8988T (cell line): ENCODE data around the gene CASP8AP2.
"Not testable (repeated sequence)": the region's sequence is repeated elsewhere in the genome, so short reads cannot be mapped to it uniquely, and the experiment has no call there.

Experiments
- DNase-seq: peaks from one replicate; pipeline ENCODE4 v3.0.0; 2011

CASP8AP2 gene

GRCh38 chr6:89826029-89826528 lies 3.6 kb upstream of the CASP8AP2 start:
- no peak for DNase-seq

DNA sequence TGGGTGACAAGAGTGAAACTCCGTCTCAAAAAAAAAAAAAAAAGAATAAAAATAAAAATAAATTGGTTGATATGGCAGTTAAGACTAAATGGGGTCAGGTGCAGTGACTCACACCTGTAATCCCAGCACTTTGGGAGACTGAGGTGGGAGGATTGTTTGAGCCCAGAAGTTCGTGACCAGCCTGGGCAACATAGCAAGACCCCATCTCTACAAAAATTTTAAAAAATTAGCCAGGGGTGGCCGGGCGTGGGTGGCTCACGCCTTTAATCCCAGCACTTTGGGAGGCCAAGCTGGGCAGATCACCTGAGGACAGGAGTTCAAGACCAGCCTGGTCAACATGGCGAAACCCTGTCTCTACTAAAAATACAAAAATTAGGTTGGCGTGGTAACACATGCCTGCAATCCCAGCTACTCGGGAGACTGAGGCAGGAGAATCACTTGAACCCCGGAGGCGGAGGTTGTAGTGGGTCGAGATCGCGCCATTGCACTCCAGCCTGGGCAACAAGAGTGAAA lies 1.1 kb upstream of the CASP8AP2 start:
- DNase-seq = not testable (repeated sequence)

- DNase-seq = no peak
Measured at GRCh38 chr6:89828988-89829471, 650 bp upstream of the CASP8AP2 start.

- no peak for DNase-seq
Measured at GRCh38 chr6:89830170-89830809, 610 bp downstream of the CASP8AP2 start.

DNA sequence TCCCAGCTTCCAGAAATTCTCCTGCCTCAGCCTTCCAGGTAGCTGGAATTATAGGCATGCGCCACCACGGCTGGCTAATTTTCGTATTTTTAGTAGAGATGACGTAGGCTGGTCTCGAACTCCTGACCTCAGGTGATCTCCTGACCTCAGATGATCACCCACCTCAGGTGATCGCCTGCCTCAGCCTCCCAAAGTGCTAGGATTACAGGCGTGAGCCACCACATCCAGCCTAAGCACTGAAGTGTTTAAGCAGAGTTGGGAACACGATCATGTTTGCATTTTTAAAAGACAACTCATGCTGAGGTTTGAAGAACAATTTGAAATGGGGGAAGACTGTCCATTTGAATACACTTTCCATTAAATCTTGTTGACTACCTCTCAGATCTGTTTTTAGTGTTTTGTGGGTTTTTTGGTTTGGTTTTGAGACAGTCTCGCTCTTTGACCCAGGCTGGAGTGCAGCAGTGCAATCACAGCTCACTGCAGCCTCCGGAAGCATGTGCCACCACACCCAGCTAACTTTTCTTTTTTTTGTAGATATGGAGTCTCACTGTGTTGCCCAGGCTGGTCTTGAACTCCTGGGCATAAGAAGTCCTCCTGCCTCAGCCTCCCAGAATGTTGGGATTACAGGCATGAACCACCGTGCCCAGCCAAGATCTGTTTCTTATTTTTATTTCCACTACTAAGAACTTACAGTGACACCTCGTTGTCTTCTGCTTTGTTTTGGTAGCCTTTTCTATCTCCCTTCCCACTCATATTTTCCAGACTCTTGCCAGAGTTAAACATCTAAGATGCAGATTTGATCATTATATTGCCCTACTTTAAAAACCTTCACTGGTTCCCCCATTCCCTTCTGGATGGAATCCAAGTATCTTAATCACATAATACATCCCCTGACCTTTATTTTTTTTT lies 5.5 kb downstream of the CASP8AP2 start:
- no peak for DNase-seq

DNA sequence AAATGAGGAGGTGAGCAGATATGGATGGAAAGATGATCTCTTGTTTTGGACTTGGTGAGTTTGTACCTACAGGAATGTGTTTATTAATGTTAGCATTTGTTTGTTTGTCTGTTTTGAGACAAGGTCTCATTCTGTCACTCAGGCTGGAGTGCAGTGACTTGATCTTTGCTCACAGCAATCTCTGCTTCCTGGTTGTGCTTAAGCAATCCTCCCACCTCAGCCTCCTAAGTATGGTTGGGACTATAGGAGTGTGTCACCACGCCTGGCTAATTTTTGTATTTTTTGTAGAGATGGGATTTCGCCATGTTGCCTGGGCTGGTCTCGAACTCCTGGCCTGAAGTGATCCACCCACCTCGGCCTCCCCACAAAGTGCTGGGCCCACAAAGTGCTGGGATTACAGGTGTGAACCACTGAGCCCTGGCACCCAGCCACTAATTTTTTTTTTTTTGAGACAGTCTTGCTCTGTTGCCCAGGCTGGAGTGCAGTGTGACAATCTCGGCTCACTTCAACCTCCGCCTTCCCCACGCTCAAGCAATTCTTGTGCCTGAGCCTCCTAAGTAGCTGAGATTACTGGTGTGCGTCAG lies 7.1 kb downstream of the CASP8AP2 start:
- no peak for DNase-seq

DNA sequence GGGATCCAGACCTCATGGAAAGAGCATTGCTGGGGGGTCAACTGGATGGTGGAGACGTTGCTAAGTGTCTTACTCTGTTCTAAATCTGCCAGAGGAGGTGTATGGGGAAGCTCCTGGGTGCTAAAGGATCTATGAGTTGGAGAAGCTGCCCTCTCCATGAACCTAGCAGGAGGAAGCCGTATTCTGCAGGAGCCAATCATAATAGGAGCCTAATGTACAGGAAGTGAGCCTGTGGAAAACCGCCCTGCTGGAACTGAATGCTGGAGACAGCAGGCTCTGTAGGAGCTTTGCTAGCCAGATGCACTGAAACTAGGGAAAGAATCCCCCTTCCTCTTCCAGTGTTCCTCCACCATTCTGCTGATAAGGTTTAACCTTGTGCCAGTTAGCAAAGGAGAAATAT lies 10.9 kb downstream of the CASP8AP2 start:
- no peak for DNase-seq

DNA sequence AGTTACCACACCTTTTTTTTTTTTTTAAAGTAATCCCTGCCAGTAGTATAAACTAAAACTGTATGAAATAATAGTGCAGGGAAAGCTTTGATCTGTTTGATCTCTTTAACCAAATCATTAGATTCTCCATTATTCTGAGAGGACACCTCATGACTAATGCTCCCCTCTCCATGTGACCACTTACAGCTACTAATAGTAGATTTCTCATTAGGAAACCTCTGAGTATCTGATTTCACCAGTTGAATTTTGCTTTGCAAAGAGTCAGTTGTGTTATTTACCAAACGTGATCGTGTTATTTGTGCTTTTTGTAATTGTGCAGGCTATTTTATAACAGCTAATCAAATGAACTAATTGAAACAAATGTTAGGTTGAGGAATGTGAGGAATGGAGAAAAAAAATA lies 12.5 kb downstream of the CASP8AP2 start:
- DNase-seq = no peak

GRCh38 chr6:89843070-89843469 lies 13.4 kb downstream of the CASP8AP2 start:
- no peak for DNase-seq

DNA sequence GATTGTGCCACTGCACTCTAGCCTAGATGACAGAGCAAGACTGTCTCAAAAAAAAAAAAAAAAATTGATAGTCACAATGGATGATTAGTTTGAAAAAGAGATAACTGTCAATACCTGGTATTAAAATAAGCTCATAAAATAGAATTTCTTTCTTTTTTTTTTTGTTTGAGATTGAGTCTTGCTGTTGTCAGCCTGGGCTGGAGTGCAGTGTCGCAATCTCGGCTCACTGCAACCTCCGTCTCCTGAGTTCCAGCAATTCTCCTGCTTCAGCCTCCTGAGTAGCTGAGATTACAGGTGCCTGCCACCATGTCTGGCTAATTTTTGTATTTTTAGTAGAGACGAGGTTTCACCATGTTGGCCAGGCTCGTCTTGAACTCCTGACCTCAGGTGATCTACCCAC lies 17.8 kb downstream of the CASP8AP2 start:
- DNase-seq = not testable (repeated sequence)

DNA sequence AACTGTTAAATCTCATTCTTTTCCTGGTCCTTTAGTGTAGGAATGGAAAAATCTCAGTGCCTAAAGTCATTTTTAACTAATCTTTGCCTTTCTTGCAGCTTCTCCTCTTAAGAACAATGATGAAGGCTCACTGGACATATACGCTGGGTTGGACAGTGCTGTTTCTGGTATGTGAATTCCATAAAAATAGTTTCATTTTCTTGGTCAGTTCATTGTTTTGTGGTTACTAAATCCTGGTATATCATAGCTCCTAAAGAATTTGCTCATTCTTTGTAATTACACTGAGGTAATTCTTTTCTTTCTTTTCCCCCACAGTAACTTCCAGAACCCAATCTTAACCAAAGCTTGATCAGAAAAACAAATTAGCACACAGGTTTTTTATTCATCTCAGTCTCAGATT lies 23.4 kb downstream of the CASP8AP2 start:
- no peak for DNase-seq

DNA sequence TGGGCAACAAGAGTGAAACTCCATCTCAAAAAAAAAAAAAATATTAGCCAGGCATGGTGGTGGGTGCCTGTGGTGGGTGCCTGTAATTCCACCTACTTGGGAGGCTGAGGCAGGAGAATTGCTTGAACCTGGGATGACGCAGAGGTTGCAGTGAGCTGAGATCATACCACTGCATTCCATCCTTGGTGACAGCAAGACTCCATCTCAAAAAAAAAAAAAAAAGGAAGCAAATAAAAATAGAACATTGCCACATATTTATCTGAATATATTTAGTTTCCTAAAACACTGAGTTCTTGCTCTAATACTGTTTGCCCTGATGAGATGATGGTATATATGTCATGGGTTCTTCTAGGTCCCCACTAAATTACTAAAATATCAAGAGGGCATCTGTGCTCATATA lies 28.4 kb downstream of the CASP8AP2 start:
- DNase-seq = no peak

GRCh38 chr6:89859744-89860143 lies 30.1 kb downstream of the CASP8AP2 start:
- DNase-seq = no peak

GRCh38 chr6:89862273-89862672 lies 32.6 kb downstream of the CASP8AP2 start:
- no peak for DNase-seq

DNA sequence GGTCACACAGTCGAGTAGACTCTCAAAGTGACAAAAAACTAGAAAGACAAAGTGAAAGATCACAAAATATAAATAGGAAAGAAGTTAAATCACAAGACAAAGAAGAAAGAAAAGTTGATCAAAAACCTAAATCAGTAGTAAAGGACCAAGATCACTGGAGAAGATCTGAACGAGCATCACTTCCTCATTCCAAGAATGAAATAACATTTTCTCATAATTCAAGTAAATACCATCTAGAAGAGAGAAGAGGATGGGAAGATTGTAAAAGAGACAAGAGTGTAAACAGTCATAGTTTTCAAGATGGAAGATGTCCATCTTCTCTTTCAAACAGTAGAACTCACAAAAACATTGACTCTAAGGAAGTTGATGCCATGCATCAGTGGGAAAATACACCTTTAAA lies 33.0 kb downstream of the CASP8AP2 start:
- DNase-seq = no peak

DNA sequence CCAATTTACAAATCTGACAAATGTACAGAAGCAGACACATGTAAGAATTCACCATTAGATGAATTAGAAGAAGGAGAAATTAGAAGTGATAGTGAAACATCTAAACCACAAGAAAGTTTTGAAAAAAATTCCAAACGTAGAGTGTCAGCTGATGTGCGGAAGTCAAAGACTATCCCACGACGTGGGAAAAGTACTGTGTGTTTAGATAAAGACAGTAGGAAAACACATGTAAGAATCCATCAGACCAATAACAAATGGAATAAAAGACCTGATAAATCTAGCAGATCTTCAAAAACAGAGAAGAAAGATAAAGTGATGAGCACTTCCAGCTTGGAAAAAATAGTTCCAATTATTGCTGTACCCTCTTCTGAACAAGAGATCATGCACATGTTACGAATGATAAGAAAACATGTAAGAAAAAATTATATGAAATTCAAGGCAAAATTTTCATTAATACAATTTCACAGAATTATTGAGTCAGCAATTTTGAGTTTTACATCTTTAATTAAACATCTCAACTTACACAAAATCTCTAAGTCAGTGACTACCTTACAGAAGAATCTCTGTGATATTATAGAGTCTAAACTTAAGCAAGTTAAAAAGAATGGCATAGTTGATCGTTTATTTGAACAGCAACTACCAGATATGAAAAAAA lies 36.5 kb downstream of the CASP8AP2 start:
- no peak for DNase-seq

DNA sequence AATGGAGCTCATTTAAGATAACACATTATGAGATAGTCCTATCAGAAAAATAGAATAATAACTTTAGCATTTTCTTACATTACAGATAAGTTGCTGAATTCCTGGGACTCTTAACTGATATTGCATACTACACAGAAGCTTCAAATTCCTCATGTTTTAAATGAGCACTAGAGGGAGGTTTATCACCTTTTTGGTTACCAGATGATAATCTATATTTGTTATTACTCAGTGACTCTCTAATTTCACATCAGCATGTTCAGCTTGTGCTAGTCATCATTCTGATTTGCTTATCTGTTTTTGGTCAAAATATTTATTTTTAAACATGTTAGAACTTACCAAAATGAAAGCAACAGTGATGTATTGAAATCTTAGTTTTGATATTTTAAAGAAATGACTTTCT lies 44.0 kb downstream of the CASP8AP2 start:
- no peak for DNase-seq

DNA sequence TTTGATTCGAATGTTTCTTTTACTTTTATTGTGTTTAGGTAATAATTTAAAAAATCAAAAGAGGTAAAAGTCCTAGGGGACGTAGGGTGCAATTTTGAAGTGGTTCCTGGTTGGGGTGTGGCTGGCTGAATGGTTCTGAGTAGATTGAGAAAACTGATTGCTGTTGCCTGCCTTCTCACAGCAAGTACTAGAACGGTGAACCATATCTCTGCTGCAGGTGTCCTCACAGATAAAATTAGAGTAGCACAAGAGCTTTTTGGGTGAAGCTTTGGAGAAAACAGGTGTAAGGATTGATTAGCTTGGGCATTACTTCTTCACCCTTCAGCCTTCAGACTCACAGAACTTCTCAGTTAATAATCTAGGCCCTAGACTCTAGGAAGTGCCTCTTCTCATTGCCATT lies 44.8 kb downstream of the CASP8AP2 start:
- DNase-seq = no peak

DNA sequence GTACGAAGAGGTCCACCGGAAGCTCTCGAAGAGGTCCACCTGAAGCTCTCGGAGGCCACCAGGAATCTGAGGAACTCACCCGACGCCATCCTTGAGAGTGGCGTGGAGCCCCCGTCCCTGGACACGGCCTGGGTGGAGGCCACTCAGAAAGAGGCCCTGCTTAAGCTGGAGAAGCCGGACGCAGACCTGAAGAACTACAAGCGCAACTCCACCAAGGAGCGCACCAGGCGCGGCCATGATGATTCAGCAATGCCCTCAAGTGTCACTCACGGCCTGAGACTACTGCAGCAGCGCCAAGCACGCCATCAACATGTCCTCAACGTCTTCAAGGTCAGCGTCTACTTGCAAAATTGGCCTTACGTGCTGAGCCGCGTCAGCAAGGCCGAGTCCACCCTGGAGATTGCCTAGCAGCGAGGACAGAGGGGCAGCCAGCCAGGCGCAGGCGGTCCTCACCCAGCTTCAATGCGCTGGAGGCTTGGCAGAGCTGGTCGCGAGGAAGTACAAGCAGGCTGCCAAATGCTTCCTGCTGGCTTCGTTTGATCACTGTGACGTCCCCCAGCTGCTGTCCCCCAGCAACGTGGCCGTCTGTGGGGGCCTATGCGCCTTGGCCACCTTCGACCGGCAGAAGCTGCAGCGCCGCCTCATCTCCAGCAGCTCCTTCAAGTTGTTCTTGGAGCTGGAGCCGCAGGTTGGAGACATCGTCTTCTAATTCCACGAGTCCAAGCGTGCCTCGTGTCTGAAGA lies 56.9 kb downstream of the CASP8AP2 start:
- DNase-seq = no peak

DNA sequence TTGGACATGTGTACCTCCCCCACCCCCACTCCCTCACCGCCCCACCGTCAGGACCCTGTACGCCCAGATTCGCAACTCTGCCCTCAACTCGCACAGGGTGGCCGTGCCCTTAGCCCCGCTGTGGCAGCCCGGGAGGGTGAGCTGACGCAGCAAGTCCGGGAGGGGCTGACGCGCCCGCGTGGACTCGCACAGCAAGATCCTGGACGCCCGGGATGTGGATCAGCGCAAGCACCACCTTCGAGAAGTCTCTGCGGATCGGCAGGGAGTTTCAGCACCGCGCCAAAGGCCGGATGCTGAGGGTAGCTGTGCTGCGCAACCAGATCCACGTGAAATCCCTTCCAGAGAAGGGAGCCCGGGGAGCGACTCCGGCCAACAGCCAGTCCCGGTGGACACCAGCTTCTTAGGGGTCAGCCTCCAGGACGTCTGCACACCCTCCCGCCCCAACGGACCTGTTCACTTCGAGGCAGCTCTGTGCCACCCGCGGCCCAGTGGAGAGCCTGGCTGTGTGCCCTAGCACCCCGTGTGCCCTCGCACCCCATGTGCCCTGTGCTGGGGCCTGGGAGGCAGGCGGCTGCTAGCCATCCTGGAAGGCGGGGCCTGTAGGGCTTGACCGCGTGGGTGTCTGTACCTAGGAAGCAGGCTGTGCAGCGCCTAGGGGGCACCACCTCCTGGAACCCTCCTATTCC lies 57.9 kb downstream of the CASP8AP2 start:
- no peak for DNase-seq

DNA sequence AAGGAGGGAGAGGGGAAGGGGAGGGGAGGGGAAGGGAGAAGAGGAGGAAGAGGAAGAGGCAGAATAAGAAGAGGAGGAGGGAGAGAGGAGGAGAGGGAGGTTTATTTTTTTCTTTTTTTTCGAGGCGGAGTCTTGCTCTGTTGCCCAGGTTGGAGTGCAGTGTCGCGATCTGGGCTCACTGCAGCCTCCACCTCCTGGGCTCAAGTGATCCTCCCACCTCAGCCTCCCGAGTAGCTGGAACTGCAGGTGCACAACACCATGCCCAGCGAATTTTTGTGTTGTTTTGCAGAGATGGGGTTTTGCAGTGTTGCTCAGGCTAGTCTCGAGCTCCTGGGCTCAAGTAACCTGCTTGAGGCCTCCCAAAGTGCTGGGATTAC lies 58.4 kb downstream of the CASP8AP2 start:
- DNase-seq = no peak

DNA sequence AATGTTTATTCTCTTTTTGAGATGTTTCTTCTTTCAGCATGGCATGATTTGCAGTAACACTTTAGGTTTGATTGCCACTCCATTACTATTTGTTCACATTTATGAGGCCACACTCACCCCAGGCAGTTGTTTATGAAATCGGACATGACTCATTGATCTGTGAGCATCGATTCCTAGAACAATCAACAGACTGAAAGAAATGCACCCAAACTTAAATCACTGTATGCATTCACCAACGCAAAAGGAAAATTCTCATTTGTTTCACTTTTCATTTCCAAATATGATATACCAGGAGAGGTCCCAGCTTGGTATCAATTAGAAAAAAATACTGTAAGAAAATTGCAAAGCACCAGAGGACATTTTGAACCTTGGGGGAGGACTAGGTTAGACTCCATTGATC lies 59.2 kb downstream of the CASP8AP2 start:
- DNase-seq = no peak
